ENCODE data around the gene USP17L27.
"Not testable (repeated sequence)": the region's sequence is repeated elsewhere in the genome, so short reads cannot be mapped to it uniquely, and the experiment has no call there.

DNA sequence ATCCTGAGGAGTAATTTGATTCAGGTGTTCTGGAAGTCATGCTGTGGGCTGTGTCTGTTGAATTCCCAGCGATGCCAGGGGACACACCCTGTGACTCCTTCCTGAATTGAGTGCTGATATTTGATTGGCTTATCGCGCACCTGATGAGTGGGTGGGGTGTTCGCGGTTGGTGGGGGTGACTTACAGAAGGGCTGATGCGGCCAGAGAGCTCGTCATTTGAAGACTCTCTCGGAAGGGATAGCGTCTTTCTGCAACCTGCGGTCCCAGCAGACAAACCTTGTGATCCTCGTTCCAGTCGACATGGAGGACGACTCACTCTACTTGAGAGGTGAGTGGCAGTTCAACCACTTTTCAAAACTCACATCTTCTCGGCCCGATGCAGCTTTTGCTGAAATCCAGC lies 18.9 kb downstream of the USP17L27 start, which contains the start of gene USP17L30:
- TF ChIP-seq, protein P1, sequence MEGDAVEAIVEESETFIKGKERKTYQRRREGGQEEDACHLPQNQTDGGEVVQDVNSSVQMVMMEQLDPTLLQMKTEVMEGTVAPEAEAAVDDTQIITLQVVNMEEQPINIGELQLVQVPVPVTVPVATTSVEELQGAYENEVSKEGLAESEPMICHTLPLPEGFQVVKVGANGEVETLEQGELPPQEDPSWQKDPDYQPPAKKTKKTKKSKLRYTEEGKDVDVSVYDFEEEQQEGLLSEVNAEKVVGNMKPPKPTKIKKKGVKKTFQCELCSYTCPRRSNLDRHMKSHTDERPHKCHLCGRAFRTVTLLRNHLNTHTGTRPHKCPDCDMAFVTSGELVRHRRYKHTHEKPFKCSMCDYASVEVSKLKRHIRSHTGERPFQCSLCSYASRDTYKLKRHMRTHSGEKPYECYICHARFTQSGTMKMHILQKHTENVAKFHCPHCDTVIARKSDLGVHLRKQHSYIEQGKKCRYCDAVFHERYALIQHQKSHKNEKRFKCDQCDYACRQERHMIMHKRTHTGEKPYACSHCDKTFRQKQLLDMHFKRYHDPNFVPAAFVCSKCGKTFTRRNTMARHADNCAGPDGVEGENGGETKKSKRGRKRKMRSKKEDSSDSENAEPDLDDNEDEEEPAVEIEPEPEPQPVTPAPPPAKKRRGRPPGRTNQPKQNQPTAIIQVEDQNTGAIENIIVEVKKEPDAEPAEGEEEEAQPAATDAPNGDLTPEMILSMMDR (IDR thresholded peaks at IDR 0.05), result not testable (repeated sequence)
- not testable (repeated sequence) for TF ChIP-seq POLR2A (IDR thresholded peaks at IDR 0.05)
